ENCODE measurements around the gene VTI1B.
"Not testable (repeated sequence)": the region's sequence is repeated elsewhere in the genome, so short reads cannot be mapped to it uniquely, and the experiment has no call there.

VTI1B gene

GRCh38 chr14:67674480-67675218 lies at the start of gene VTI1B:
Gene VTI1B (minus strand): TSS chr14:67674632. CDS start chr14:67674489, 143 bp downstream.
- DNase-seq (ENCODE audit: low read depth) = peak; percentile 39

GRCh38 chr14:67722293-67722692 lies 47.9 kb upstream of the VTI1B start:
- no peak for DNase-seq (ENCODE audit: low read depth)

- no peak for DNase-seq (ENCODE audit: low read depth)
These were observed 47.4 kb upstream of the VTI1B start for GRCh38 chr14:67721875-67722274.

GRCh38 chr14:67719866-67720265 lies 45.4 kb upstream of the VTI1B start:
- DNase-seq (ENCODE audit: low read depth) = no peak

- DNase-seq (ENCODE audit: low read depth) = not testable (repeated sequence)
These were observed 45.0 kb upstream of the VTI1B start for GRCh38 chr14:67719385-67719784.

GRCh38 chr14:67718265-67718664 lies 43.8 kb upstream of the VTI1B start:
- no peak for DNase-seq (ENCODE audit: low read depth)

GRCh38 chr14:67717048-67717447 lies 42.6 kb upstream of the VTI1B start:
- DNase-seq (ENCODE audit: low read depth) = no peak

GRCh38 chr14:67710209-67710608 lies 35.8 kb upstream of the VTI1B start:
- DNase-seq (ENCODE audit: low read depth) = no peak

- DNase-seq (ENCODE audit: low read depth) = not testable (repeated sequence)
These were observed 35.4 kb upstream of the VTI1B start for GRCh38 chr14:67709796-67710195.

GRCh38 chr14:67709346-67709745 lies 34.9 kb upstream of the VTI1B start:
- DNase-seq (ENCODE audit: low read depth) = not testable (repeated sequence)

- DNase-seq (ENCODE audit: low read depth) = no peak
These were observed 30.8 kb upstream of the VTI1B start for GRCh38 chr14:67705211-67705610.

GRCh38 chr14:67704484-67705089 lies 30.2 kb upstream of the VTI1B start:
- peak; percentile 22 for DNase-seq (ENCODE audit: low read depth)

- no peak for DNase-seq (ENCODE audit: low read depth)
These were observed 29.6 kb upstream of the VTI1B start for GRCh38 chr14:67703997-67704396.

- not testable (repeated sequence) for DNase-seq (ENCODE audit: low read depth)
These were observed 27.1 kb upstream of the VTI1B start, which contains the start of gene RDH12 for GRCh38 chr14:67701492-67701891. Gene RDH12 (plus strand): TSS chr14:67701886. CDS start chr14:67722643, 20,757 bp downstream.

GRCh38 chr14:67698179-67698578 lies 23.7 kb upstream of the VTI1B start:
- no peak for DNase-seq (ENCODE audit: low read depth)

GRCh38 chr14:67697006-67697405 lies 22.6 kb upstream of the VTI1B start:
- DNase-seq (ENCODE audit: low read depth) = no peak

- peak; percentile 56 for DNase-seq (ENCODE audit: low read depth)
These were observed 21.0 kb upstream of the VTI1B start, which contains the start of gene RDH11 for GRCh38 chr14:67695394-67695949. Gene RDH11 (minus strand): TSS chr14:67695764. CDS start chr14:67695703, 61 bp downstream.

GRCh38 chr14:67694791-67695393 lies 20.5 kb upstream of the VTI1B start:
- peak; percentile 77 for DNase-seq (ENCODE audit: low read depth)

GRCh38 chr14:67690011-67690410 lies 15.6 kb upstream of the VTI1B start:
- DNase-seq (ENCODE audit: low read depth) = no peak

- no peak for DNase-seq (ENCODE audit: low read depth)
These were observed 9.4 kb upstream of the VTI1B start for GRCh38 chr14:67683842-67684241.

GRCh38 chr14:67680941-67681340 lies 6.5 kb upstream of the VTI1B start:
- no peak for DNase-seq (ENCODE audit: low read depth)

GRCh38 chr14:67680121-67680602 lies 5.7 kb upstream of the VTI1B start:
- peak; percentile 88 for DNase-seq (ENCODE audit: low read depth)
